Cerebellar cortex (tissue), 1 donor: ENCODE measurements around the gene C11orf68.

Source experiments
- DNase-seq: peaks from one replicate; pipeline ENCODE4 v3.0.0-alpha.2; 2015; ENCODE audit warnings: low spot score

C11orf68 gene

DNA sequence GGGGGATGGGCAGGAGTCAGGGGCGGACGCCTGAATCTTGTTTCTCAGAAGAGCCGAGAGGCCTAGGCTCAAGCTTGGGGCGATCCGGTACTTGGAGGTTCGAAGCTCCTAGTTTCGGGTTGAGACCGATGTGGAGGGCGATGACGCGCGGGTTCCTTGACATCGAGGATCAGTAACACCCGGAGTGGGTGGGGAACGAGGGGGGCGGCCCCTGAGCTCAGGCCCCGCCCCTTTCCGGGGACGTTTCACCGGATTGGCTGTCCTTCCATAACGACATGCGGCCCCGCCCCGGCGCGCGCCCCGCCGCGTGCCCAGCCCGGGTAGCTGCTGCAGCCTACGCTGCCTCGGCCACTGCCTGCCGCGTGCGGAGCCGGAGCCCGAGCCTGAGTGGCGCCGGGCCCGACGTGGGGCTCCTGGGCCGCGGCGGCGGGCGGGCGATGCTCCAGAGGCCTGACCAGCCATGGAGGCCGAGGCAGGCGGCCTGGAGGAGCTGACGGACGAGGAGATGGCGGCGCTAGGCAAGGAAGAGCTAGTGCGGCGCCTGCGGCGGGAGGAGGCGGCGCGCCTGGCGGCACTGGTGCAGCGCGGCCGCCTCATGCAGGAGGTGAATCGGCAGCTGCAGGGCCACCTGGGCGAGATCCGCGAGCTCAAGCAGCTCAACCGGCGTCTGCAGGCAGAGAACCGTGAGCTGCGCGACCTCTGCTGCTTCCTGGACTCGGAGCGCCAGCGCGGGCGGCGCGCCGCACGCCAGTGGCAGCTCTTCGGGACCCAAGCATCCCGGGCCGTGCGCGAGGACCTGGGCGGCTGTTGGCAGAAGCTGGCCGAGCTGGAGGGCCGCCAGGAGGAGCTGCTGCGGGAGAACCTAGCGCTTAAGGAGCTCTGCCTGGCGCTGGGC, 28.3 kb downstream of the C11orf68 start, which contains the start of gene CCDC85B:
CCDC85B (plus strand) TSS at position 350 of the 895 bp plus-strand sequence; CDS start at position 461, 111 bp downstream.
- DNase-seq, result peak; percentile 97

DNA sequence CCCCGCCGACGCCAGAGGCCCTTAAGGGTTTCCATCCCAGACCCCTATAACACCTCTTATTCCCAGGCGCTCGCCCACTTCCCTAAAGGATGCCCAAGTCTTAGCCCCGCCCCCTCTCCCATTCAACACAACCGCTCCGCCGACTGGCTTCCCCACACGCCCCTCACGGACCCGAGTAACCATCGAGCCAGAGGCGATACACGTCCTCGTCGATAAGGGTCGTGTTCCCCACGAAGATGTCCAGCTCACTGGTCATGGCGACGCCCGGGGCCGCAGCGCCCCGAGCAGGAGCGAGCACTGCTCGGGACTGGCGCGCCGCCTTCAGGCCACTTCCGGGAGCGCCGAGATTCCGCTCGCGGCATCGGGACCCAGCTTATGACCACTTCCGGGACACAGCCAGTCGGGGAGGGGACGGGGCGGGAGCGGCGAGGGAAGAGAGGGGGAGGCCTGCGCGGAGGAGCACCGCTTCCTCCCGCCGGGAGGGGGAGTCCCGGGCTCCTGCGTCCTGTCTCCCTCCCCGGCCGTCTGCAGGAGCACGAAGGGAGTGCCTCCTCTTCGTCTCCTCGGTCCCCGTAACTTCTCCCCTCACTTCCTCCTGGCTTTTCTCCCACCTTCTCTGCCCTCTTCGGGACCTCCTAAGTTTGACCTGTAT, 30.6 kb downstream of the C11orf68 start, which contains the start of gene FIBP:
FIBP (minus strand) TSS at position 309 of the 652 bp plus-strand sequence; CDS start at position 256, 53 bp downstream.
- DNase-seq, result peak; percentile 97

DNA sequence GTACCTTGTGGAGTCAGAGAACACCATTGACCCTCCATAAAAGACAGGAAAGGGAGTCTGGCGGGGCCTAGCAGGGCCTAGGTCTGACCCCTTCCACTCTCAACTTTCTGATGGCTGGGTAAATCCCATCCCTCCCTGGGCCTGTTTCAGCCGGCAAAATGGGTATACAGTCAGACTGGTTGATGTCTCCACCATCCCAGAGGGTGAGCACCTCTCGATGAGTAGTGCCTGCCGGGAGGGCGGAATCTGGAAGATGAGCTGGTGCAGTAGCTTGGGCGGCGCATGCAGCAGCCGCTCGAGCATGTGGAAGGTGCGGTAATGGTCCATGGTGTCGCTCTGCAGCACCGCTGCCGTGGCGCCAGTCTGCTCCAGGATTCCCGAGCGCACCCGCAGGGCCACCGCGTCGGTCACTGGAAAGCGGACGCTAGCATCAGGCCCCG, 31.1 kb downstream of the C11orf68 start:
- no peak for DNase-seq

DNA sequence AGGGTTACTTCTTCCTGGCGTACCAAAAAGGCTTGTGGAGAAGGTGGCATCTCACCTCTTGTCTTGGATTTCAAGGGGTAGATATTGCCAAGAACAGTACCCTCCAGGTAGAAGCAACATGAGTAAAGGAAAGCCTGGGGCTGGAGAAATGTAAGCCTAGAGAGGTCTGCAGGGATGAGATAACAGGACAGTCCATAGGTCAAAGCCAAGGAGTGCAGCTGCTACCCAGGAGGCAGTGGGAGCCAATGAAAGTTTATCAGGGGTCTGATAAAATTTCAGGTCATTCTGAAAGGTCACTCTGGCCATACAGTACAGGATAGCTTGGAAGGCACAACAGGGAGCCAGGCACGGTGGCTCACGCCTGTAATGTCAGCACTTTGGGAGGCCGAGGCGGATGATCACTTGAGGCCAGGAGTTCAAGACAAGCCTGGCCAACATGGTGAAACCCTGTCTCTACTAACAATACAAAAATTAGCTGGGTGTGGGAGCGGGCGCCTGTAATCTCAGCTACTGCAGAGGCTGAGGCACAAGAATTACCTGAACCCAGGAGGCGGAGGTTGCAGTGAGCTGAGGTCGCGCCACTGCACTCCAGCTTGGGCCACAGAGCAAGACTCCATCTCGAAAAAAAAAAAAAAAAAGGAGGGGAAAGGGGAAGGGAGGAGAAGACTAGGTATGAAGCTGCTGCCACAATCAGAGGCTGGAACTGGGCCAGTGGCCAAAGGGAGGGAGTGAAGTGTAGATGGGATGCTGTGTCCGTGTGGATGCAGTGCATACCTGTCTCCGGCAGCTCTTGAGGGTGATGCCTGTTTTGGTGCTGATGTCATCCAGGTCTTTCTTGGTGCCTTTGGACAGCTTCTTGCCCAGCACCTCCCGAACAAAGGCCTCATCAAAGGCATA, 31.8 kb downstream of the C11orf68 start:
- no peak for DNase-seq

DNA sequence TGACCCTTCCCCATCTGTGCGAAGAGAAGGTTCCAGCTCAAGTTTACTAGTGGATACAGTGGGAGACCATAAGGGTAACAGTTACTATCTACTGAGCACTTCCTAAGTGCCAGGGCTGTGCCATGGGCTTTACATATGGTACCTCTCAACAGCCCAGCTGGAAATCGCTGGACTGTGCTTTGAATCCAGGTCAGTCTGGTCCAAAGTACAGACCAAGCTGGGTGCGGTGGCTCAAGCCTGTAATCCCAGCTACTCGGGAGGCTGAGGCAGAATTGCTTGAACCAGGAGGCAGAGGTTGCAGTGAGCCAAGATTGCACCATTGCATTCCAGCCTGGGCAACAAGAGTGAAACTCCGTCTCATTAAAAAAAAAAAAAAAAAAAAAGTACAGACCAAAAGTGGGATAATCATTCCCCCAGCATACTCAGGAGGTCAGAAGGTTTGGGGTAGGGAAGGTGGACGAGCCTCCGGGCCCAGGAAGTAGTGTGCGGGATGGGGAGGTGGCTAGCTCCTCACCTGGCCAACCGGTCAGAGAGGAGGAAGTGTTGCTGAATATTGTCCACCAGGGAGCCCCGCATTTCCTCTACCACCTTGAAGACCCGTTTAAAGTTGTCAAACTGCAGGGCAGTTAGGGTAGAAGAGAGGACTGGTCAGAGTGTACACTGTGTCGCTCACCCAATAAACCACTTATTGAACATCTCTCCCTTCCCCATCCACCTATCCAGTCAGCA, 32.9 kb downstream of the C11orf68 start:
- DNase-seq, result no peak

DNA sequence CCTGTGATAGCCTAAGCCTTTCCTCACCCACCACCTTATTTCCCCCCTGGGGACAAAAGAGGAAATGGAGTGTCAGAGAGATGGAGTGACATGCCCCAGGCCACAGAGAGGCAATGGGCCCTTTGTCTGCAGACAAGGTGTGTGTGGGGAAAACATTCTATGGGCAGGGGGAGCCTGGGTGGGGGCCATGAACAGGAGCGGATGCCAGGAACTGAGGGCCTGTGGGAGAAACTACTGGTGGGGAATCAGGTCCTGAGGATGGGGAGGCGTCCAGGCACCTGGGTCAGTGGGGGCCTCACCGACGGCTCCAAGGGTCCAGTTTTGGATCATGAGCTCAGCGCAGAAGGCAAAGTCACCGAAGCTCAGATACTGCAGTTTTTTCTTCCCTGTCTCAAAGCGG, 33.6 kb downstream of the C11orf68 start:
- DNase-seq, result no peak

DNA sequence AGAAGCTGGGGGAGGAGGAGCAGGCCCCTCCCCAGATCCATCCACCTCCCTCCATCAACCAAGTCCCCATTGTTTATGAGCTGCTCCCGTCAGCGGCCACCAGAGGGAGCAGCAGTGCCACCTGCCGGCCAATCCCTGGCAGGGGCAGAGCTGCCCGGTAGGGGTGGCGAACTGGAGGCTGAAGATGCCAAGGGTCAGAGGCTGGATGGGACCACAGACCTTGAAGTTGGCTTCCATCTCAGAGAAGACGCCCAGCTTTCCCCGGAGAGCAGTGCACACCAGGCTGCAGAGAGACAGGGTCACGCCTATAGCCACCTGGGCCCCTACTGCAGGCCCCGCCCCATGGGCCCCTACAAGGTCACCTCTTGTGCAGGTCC, 34.2 kb downstream of the C11orf68 start:
- DNase-seq, result peak; percentile 76

DNA sequence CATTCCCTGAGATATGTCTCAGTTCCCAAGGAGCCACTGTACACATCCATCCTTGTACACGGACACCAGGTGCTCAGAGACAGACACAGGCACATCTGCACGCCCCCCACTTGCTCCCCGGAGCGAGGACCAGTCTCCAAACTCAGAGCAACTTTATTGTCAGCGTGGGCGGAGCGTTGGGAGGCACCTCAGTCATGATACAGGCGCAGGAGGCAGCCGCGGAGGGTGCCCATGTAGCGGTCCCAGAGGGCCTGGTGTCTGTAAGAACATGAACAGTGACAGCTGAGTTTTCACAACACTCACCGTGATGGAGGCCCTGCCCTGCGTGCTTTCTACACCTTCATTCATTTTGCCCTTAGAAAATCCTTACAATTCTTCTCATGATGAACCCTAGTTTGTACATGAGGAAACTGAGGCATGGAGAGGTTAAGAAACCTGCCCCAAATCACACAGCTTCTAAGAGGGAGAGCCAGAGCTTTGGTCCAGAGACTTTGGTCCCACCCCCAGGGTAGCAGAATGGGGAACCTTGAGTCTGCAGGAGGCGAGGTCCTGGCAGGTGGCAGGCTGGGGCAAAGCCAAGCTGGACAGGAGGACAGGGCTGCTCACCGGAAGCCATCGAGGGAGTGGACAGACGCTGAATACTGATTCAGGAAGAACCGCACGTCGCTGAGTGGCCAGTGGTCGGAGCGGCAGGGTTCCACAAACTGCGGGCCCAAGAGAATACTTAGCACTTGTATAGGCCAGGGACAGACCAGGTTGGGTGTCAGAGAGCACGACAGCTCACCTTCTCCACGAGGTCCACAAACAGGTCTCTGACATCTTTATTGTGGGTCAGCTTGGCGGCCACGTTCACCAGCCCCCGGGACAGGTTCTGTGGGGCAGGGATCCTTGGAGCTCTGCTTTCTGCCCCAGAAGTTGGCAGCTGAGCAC, 34.8 kb downstream of the C11orf68 start:
- no peak for DNase-seq

DNA sequence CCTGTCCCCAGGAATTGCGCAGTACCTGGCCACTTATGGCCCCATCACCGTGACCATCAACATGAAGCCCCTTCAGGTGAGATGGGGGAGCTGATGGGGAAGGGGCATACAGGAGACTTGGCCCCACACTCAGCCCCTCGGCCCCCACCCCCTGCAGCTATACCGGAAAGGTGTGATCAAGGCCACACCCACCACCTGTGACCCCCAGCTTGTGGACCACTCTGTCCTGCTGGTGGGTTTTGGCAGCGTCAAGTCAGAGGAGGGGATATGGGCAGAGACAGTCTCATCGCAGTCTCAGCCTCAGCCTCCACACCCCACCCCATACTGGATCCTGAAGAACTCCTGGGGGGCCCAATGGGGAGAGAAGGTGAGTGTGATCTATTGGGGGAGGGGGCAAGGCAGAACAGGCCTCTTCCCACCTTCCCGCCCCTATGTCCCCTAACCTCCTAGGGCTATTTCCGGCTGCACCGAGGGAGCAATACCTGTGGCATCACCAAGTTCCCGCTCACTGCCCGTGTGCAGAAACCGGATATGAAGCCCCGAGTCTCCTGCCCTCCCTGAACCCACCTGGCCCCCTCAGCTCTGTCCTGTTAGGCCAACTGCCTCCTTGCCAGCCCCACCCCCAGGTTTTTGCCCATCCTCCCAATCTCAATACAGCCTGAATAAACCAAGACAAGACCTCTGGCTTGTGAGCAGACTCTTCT, 35.7 kb downstream of the C11orf68 start:
- DNase-seq, result no peak

DNA sequence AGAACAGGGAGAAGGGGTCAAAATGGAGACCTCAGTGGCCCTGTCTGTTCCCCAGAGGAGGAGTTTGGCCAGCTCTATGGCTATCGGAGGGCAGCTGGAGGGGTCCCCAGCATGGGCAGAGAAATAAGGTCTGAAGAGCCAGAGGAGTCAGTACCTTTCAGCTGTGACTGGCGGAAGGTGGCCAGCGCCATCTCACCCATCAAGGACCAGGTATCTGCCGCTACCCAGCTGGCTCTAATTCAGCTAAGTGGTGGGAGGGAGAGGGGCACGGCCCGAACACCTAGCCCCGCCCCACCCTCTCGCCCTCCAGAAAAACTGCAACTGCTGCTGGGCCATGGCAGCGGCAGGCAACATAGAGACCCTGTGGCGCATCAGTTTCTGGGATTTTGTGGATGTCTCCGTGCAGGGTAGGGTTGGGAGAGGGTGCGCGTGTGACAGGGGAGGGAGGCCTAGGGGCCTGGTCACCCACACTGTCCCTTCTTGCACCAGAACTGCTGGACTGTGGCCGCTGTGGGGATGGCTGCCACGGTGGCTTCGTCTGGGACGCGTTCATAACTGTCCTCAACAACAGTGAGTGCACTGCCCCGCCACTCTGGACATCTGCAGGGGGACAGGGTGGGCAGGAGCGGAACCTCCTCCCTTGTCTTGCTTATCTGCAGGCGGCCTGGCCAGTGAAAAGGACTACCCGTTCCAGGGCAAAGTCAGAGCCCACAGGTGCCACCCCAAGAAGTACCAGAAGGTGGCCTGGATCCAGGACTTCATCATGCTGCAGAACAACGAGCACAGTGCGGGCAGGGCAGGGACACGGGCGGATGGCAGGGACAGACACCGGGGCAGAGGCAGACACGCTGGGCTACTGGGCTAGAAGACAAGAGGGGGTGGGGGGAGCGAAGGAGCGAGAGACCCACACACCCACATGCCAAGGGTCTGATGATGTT, 36.5 kb downstream of the C11orf68 start:
- no peak for DNase-seq

DNA sequence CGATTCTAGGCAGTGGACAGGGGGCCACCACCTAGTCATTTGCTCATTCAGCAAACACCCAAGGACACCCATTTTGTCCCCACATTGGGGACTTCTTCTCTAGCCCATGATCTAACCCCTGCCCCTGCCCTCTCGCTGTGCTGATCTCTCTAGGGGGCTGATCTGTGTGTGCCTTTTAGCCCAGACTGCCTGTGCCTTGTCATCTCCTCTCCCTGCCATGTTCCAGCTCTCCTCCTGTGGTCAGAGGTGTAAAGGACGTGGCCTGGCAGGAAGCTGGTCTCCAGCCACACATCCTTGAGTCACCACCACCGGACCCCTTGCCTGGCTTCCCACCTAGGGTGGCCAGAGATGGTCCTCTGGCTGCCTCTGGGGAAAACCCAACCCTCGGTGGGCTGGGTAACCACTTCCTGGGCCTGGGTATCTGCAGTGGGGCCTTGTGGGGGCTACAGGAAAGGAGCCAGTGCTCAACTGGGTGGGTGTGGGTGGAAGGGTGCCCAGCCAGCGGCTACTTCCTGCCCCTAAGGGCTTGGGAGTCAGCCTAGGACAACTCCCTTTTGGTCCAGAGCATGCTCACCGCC, 37.9 kb downstream of the C11orf68 start:
- DNase-seq, result no peak

DNA sequence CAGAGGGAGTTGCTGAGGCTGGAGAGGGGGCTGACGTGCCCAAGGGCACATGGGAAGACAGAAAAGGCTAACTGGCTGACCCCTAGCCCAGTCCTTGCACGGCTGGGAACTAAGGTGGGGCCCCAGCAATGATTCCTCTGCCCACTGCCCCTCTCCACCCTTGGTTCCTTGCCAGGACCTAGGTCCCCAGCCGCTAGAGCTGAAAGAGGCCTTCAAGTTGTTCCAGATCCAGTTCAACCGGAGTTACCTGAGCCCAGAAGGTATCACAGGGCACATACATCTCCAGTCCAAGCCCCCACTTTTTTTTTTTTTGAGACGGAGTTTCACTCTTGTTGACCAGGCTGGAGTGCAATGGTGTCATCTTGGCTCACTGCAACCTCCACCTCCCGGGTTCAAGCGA, 38.8 kb downstream of the C11orf68 start:
- DNase-seq, result no peak

DNA sequence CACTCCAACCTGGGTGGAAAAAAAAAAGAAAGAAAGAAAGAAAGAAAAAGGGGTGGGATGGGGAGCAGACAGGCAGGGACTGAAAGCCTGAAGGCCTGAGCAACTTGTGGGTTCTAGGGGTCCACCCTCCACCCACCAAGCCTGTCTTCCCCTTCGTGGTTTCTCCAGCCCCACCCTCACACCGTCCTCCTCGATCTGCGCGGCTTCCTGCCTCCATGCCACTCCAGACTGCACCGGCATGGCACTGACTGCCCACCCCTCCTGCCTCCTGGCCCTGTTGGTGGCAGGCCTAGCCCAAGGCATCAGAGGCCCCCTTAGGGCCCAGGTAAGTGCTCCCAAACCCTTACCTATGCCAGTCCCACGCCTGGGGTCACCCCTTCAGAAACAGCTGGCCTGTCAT, 39.2 kb downstream of the C11orf68 start, which contains the start of gene CTSW:
CTSW (plus strand) TSS at position 221 of the 400 bp plus-strand sequence; CDS start at position 239, 18 bp downstream.
- no peak for DNase-seq

DNA sequence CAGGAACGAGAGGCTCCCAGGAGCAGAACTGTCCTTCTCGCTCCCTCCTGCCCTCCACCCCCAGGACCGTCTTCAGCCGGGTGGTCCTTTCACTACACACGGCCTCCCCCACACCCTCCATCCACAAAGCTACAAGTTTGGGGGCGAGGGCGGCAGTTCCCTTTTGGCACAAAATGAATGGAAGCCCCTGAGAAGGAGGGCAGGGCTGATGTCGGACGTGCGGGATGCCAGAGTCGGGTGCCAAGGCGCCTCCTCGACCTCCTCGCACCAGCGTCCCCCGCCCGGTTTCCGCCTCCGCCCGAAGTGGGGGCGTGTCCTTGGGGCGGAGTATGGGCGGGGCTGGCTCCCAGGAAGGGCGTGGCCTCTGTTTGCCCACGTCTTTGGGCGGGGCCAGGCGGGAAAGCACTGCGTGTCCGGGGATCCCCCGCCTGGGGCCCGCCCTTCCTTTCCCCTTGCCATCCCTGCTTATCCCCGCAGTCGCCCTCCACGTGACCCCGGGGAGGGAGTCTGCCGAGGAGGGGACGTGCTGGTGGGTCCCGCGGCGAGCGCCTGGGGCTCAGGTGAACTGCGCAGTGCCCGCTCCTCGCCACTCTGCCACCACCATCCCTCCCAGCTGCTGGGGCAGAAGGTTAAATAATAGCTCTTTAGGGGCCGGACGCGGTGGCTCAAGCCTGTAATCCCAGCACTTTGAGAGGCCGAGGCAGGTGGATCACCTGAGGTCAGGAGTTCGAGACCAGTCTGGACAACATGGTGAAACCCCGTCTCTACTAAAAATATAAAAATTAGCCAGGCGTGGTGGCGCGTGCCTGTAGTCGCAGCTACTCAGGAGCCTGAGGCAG, 45.3 kb downstream of the C11orf68 start:
- DNase-seq, result peak; percentile 93

DNA sequence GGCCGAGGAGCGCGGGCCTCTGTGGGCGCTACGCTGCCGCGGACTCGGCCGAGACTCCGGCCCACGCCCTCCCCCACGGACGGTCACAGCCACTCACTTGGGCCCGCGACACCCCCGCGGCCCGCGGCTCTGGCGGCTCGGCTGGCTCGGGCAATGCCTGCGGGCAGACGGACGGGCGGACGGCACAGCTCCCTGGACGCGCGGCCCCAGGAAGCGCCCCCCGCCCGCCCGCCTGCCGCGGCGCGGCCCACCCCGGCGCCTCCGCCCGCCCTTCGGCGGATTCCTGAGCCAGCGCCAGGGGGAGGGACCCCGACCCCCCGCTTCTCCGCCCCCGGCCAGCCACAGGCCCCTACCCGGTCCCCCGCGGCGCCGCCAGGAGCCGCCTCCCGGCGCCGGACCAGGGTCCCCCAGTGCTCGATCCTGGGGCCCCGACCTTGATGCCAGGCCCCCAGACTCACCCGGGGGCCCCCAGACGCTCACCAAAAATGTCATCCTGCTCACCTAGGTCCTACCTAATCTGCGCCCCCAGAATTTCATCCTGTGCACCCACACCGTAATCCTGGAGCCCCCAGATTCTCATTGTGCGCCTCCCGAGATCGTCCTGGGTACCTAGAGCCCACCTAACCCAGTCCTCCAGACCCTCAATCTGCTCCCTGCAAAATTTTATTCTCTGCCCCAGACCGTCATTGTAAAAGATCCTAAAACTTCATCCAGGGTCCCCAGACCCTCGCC, 46.1 kb downstream of the C11orf68 start, which contains the start of gene EFEMP2:
EFEMP2 (minus strand) TSS at position 215 of the 732 bp plus-strand sequence. CDS start 446 bp downstream, outside the sequence.
- DNase-seq, result no peak
